Measurements from ENCODE around the gene FAM20A.
"Not testable (repeated sequence)": the region's sequence is repeated elsewhere in the genome, so short reads cannot be mapped to it uniquely, and the experiment has no call there.

Gene FAM20A

DNA sequence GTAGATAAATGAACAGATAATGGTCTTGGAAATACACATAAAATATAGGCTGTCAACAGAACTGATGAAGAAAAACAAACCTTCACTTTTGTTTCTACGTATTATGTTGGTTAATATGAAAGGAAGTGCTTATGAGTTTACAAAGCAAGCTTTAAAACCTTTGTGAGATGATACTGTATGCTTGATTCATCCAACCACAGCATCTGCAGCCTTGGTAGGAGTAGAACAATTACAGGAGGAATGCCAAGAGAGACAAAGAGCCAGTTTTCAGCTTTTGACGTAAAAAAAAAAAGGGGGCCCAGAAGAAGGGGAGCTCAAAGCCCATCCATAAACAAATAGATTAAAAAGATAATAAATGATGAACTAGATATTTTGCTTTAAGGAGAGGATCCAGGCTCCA is 13.3 kb downstream of the FAM20A start:
- DNase-seq = no peak

DNA sequence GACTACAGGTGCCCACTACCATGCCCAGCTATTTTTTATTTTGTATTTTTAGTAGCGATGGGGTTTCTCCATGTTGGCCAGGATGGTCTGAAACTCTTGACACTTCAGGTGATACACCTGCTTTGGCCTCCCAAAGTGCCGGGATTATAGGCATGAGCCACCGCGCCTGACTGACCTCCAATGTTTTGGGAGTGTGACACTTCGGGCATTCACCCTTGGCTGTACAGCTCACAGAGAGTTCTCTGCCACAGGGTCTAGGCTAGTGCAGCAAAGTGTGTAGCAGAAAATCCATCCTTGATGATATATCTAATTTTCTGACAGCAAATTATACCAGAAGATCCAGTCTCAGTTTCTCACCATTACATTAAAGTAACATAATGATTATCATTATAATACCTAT is 14.1 kb downstream of the FAM20A start:
- no peak for DNase-seq

DNA sequence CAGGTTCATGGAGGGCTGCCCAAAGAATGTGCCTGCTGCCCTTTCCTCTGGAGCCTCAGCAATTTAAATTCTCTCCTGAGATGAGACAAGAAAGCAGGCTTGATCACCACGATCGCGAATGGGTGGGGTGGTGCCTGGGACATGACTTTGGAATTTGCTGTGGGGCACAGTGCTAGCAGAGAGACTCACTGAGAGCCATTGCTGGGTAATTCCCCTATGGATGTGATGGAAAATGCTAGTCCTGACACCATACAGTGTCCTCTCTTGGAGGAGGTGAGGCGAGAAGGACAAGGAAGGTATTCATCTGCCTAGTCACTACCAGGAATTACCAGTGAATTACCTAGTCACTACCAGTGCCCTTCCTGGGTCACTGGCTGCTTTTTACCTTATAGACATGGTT is 15.5 kb downstream of the FAM20A start:
- no peak for DNase-seq

DNA sequence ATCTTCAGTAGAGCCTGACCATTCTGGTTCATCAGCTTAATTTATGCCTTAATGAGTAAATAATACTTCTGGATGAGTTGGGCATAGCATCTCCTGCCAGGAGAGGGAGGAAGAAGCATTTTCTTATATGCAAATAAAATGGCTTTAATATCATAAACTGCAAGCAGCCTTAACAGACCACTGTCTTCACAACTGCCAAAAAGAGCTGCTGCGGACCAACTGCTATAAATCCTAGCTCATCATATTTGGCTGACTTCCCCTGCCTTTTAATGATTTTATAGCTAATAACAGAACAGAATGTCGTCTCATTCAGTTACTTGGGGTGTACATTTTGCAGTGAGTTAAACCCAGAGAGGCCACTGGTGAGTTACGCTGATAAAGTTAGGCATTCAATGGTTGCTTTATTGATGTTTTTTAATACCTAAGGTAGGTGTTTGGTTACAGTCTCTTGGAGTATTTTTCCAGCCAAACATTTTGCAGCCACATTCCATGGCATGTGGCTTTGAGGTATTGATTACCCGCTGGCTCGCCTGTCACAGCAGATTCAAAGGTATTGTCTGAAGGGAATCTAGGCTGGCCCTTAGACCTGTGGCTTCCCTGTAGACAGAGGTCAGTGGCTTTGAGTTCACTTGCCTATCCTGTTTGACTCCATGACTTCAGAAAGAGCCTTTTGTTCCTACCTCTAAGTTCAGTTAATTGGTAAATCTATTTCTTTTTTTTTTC is 16.4 kb downstream of the FAM20A start:
- DNase-seq = no peak

DNA sequence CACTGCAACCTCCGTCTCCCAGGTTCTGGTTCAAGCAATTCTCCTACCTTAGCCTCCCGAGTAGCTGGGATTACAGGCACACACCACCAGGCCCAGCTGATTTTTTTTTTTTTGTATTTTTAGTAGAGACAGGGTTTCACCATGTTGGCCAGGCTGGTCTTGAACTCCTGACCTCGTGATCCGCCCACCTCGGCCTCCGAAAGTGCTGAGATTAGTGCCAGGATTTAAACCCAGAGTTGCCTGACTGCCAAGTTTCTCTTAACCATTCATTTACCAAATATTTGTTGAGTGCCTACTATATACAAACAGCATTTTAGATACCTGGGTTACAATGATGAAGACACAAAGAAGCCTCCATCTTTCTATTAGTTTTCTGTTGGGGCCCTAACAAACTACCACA is 18.3 kb downstream of the FAM20A start:
- not testable (repeated sequence) for DNase-seq

DNA sequence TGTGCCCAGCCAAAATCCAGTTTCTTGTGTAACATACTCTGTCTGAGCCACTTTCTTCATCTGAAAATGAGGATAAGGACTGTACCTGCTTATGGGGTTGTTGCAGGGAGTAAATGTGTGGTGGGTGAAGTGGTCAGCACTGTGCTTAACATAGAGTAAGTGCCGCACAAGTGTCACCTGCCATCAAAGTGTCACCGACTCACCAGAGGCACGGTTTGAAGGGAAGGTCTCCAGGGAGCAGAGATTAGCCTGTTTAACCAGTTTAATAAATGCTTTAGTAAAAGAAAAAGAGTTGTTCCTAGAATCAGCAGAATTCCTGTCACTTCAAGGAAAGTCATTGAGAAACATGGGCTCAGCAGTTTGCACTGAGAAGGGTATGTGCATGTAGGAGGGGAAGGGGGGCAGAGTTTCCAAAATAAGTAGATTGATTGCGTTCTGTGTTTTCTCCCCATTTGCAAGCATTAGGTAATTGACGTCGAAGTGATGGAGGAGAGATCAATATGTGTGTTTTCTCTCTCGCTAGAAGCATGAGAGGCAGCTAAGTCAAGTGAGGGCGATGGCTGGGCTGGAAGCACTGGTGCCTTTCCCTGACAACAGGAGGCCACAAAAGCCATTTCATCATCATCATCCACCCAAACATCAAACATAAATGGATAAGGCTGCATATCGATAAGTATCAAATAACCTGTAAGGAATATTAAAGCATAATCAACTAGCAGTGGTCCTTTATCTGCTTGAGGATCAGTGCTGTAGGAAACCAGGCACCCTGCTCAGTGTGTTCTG is 19.1 kb downstream of the FAM20A start:
- no peak for DNase-seq

DNA sequence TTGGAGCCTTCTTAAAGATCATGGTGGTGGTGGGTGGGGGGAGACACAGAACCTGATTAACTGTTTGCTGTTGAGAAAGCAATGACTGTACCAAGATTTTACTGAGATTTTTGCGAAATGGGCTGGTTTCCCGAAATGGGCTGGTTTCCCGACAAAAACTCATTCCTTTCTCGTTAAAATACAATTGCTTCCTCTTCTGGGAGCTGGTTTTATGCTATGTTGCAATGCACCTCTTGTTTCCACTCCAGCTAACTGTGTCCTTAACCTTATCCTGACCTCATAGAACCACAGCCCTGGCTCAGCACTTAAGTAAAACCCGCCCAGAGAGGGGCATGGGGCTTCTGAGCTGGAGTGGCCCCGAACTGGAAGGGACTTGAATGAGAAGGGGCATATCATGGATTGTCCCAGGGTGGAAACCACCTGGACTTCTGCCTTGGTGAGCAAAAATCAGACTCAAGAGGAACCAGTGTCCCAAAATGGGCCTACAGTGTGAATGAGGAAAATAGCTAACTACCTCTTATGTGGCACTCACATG is 20.9 kb downstream of the FAM20A start:
- DNase-seq = no peak

DNA sequence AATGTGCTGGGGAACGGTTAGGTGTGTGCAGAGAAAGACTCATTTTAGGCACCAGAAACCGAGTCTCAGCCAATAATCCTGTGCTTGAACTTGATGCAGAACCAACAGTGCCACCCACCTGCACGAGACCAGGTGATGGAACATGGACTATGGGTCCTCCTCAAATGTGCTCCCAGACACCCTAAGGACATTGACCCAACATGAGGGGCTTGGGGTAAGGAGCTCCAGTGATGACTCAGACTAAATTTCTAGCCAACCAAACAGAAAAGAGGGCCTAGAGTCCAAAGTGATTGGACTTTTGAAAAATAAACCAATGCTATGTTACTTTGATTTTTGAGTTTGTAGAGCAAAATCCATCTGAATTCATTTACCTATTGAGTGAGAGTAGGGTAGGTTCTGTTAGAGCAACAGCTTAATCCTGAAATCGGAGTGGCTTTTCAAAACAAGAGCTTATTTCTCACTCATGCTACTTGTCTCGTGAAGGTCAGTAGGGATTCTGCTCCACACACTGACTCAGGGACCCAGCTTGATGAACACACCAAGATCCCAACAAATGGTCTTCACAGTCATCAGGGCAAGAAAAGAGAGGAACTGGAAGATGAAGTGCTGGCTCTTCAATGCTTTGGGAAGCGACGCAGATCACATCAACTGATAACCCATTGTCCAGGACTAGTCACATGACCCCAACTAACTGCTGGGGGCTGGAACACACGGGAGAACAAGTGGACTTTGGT is 21.8 kb downstream of the FAM20A start:
- no peak for DNase-seq

DNA sequence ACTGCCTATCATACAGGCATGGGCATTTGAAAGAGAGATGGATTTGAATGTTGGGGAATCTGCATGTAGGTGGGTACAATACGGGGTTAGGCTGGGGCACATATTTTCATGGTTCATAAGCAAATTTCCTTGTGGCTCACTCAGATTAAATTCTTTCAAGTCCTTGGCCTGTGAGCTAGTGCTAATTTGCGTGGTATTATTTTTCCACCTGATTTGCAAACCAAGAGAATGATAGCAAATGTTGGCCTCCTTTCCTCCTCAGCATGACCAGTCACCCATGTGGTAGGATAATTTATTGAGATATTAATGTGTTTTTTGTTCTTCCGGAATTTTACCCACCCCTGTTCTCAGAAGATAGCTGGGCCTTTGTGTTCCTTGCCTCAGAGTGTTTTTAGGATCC is 22.9 kb downstream of the FAM20A start:
- DNase-seq = no peak

DNA sequence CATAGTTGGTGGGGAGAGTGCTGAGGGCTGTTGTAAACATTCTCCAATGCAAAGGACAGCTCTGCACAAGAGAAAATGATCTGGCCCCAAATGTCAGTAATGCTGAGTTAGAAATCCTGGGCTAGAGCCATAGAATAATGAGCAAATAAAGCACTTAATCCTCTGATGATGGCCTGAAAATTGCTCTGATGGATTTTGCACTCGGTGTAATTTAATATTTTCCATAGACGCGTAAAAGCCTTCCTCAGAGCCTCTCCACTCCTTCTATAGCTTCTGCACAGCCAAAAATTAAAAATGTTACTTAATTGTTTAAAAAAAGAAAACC is 23.7 kb downstream of the FAM20A start:
- no peak for DNase-seq

DNA sequence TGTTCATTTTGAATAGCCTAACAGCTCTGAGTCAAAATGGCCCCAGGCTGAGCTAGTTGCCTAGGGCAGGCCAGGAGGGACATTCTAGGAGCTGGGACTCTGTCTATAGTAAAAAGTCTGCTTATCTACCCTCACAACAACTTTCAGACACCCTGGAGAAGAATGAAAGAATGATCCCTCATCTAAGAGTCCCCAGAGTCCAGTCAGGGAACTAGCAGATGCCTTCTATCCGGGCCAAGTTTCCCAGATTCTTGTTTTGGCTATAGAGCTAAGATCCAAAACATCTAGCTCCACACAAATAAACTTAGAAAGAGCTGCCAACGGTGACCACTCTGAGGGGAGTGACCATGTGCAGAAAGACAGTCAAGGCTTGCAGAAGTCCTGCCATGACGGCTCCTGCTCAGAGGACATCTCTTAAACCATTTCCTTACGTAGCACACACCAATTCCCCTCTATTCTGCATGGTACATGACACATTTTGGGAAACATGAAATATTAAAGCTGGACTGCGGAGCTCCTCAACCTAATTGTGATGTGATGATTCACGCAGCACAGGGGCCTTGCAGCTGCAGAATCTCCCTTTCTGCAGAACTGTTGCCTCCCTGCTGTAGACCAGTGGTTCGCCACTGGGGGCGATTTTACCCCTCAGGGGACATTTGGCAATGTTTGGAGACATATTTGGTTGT is 24.2 kb downstream of the FAM20A start:
- DNase-seq = no peak

DNA sequence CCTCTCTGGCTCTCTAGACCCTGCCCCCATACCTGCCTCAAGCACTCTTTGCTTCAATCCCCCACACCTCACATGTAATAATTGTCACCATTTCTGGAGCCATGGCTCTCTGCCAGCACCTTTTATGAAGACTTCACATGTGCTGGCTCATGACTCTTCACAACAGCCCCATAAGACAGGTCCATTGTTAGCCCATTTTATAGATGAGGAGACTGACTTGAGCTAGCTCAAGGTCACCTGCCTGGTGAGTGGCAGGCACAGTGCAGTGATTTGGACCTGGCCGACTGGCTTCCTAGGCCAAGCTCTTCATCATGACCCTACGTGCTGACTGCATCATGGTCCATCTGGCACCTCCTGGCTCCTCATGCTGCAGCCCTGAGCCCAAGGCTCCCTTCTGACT is 25.0 kb downstream of the FAM20A start:
- DNase-seq = no peak

DNA sequence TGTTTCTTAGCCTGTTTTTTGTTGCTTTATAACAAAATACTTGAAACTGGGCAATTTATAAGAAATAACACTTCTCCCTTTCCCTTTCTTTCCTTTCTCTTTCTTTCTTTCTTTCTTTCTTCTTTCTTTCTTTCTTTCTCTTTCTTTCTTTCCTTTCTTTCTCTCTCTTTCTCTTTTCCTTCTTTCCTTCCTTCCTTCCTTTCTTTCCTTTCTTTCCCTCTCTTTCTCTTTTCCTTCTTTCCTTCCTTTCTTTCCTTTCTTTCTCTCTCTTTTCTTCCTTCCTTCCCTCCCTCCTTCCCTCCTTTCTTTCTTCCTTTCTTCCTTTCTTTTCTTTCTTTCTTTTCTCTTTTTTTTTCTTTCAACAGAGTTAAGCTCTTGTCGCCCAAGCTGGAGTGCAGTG is 27.8 kb downstream of the FAM20A start:
- DNase-seq = no peak

DNA sequence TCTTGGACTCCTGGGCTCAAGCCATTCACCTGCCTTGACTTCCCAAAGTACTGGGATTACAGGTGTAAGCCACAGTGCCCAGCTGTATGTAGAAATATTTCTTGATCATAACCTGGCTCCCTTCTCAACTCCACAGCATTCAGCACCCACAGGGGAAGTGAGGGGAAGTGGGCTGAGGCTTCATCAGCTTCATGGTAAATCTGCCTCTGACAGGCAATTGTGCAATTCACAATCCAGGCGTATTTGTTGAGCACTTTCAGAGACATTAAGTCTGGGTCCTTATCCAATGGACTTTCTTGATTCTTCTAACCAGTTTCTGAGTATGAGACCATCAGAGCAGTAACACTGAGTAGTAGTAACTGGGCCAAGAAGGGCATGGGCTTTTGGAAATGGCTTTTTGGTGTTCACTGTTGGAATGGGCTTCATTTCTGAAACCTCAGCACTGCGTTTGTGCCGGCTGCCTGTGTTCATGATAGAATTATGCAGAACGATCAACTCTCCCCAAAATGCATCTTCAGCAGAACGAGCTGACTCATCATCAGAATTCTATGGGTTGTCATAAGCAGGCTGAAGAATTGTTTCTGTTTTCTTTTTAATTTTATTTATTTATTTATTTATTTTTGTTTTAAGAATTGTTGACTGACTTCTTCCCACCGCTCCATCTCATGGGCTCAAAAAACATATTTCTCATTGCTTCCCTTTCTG is 28.9 kb downstream of the FAM20A start:
- no peak for DNase-seq

DNA sequence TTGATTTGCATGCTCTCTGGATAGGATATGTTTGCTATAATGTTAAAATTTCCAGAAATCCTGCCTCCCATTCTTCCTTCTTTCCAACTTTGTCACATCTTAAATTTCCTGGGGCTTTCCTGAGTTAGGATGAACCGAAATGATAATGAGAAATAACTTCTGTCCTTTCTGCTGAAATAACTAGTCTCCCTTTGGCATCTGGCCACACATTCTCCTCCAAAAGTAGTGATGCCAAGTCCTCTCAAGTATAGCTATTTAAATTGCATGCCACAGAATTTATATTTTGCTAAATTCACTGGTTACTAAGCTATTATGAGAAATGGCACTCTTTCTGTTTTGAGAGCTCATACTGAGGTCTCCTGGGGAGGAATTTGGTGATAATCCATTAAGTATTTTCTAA is 30.6 kb downstream of the FAM20A start:
- no peak for DNase-seq

DNA sequence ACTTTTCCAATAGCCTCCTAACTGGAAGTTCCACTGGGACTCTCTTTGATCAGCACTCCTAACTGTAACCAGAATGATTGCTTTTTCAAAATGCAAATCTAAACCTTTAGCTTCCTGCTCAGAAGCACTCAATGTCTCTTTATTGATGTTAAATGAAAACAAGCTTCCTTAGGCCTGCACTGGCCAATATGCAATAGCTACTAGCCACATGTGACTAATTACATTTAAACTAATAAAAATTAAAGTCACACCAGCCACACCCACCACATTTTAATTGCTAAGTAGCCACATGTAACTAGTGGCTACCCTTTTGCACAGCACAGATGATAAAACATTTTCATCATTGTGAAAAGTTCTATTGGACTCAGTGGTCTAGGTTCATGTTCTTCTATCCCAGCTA is 31.8 kb downstream of the FAM20A start:
- no peak for DNase-seq

DNA sequence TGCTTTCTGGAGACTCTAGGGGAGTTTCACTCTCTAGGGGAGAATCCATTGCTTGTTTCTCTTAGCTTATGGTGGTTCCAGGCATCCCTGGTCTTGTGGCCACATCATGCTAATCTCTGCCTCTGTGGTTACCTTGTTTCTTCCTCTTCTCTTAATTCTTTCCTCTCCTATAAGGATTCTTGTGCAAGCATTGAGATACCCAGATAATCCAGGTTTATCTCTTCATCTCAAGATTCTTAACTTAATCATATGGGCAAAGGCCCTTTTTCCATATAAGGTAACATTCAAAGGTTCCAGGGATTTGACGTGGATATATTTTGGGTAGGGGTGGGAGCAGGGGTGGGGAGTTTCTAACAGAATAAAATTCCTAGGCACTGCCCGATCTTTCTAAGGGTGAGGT is 32.6 kb downstream of the FAM20A start:
- no peak for DNase-seq

DNA sequence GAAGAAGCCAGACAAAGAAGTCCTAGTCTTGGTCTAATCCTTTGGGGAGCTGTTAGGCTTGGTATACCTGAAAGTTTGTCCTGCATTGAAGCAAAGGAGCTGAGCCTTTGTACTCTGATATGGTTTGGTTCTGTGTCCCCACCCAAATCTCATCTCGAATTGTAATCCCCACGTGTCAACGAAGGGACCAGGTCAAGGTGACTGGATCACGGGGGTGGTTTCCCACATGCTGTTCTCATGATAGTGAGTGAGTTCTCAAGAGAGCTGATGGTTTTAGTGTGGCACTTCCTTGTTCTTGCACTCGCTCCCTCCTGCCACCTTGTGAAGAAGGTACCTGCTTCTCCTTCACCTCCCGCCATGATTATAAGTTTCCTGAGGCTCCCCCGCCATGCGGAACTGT is 33.6 kb downstream of the FAM20A start:
- DNase-seq = no peak

DNA sequence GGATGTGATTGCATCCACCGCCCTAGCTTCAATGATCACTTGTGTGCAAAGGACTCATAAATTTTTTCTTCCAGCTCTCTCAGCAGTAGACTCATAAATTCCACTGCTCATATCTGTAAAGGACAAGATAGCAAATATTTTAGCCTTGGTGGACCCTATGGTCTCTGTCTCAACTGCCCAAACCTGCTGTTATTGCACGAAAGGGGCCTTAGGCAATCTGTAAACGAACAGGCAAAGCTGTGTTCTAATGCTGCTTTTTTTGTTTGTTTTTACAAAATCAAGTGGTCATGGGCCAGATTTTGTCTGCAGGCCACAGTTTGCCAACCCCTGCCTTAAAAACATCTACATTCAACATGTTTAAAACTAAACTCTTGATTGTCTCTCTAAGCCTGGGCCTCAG is 34.1 kb downstream of the FAM20A start:
- DNase-seq = no peak

DNA sequence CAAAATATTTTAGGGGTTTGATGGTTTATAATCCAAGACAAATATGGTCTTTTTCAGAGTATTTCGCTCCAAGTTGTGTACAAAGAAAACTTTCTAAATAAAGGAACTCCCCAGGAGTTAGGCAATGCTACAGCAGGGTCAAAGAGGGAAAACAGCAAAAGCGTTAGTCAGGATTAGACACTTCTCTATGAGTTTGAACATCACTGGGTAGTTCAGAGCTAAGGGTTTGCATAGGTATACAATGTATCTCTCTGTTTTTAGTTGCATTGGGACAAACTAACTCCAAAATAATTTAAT is 34.8 kb downstream of the FAM20A start:
- no peak for DNase-seq

DNA sequence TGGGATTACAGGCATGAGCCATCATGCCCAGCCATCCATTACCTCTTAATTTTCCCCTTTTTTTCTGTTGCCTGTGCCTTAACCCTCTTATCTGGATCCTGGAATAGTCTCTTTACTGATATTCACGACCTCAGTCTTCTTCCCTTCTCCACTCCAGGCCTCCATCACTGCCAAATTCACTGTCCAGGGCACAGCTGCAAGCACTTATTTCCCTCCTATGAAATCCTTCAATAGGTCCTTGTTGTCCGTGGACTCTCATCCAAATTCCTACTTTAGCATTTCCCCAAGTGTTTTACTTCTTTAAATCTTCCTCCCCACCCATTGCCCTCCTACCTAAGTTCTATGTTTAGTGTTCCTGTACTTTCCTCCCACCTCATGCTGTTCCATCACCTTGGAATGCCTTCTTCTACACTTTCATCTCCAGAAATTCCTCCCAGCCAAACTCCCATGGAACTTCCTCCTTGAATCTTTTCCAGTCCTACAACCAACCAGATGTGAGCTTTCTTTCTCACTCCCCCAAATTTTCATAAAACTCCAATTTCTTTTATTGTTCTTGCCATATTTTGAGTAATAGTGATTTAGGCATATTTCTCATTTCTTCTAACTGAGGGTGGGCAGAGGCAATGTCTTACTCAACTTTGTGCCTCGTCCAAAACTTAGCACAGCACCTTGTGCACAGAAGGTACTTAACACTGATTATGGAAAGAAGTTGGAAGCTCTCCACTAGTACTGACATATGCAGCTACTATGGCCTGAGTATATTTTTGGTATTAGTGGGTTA is 35.3 kb downstream of the FAM20A start:
- no peak for DNase-seq
